Measurements from ENCODE around the gene SLC22A3.

Gene SLC22A3

DNA sequence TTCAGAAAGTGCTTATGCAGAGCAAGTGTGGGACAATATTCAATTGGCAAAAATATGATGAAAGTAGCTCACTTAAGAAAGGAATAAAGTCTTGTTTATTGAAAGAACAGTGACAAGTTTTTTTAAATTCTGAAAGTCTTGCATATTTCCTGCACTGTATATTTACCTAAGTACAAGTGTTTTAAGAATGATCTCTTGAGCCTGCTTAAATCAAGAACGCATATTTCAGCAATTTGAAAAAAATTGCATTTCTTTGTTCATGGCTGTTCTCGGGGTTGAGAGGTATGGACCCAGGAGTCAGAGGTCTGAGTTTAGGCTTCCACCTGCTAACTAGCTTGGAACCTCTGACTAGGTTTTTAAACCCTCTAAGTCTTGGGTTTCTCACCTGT lies 27.4 kb downstream of the SLC22A3 start:
- no peak overlapping the region for H3K27ac ChIP-seq
- TF ChIP-seq, protein P1, sequence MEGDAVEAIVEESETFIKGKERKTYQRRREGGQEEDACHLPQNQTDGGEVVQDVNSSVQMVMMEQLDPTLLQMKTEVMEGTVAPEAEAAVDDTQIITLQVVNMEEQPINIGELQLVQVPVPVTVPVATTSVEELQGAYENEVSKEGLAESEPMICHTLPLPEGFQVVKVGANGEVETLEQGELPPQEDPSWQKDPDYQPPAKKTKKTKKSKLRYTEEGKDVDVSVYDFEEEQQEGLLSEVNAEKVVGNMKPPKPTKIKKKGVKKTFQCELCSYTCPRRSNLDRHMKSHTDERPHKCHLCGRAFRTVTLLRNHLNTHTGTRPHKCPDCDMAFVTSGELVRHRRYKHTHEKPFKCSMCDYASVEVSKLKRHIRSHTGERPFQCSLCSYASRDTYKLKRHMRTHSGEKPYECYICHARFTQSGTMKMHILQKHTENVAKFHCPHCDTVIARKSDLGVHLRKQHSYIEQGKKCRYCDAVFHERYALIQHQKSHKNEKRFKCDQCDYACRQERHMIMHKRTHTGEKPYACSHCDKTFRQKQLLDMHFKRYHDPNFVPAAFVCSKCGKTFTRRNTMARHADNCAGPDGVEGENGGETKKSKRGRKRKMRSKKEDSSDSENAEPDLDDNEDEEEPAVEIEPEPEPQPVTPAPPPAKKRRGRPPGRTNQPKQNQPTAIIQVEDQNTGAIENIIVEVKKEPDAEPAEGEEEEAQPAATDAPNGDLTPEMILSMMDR (conservative IDR thresholded peaks at IDR 0.05), result no peak
- TF ChIP-seq ZFX (IDR thresholded peaks at IDR 0.05), result no peak

DNA sequence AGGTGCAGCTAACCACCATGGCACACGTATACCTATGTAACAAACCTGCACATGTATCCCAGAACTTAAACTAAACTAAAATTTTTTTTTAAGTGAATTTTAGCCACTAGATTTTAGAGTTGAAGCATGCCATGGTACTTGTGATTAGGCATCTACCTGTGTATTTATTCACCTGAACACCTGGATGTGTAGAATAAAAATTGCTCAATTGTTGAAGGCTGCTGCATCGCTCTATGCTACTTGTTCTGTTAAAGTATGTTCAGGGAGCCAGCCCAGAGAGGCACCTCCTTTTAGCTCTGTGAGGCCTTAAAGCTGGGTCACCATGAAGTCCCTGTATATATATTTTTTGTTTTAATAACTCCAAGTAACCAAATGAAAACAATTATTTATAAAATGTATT lies 28.3 kb downstream of the SLC22A3 start:
- TF ChIP-seq ZFX (IDR thresholded peaks at IDR 0.05), result no peak
- TF ChIP-seq, protein P1 (conservative IDR thresholded peaks at IDR 0.05), result no peak
- no peak overlapping the region for H3K27ac ChIP-seq

DNA sequence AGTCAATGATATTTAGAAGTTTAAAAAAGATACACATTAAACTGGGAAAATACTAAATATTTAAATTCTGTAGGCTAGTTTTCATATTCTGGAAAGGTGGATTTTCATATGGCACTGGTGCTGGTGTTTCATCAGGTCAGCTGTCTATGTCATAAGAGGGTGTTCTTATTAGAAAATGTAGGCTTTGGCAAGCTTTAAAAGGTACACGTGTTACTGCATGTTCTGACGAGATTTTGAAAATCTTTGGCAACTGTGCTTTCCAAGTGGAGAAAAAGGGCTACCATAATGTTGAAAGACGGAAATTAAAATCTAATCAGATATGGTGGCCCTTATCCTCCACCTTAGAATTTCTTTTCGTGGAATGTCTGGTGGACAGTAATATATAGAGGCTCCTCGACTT lies 30.0 kb downstream of the SLC22A3 start:
- no peak for TF ChIP-seq ZFX (IDR thresholded peaks at IDR 0.05)
- TF ChIP-seq, protein P1 (conservative IDR thresholded peaks at IDR 0.05), result no peak
- H3K27ac ChIP-seq, result no peak overlapping the region

DNA sequence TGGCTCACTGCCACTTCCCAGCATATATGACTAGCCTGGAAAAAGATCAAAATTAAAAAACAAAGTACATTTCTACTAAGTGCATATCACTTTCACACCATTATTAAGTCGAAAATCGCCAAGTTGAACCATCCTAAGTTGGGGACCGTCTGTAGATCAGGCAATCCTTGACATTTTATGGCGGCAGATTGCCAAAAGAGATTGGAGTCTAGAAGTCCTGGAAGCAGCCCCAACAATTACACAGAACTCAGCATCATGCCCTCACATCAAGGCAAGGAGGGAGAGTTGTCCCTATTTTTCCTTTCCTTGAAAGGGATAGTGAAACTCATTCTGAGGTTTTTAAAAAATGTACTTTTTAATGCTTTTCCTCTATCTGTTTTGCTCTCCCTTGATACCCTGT lies 30.7 kb downstream of the SLC22A3 start:
- H3K27ac ChIP-seq, result no peak overlapping the region
- TF ChIP-seq ZFX (IDR thresholded peaks at IDR 0.05), result no peak
- TF ChIP-seq, protein P1 (conservative IDR thresholded peaks at IDR 0.05), result no peak

DNA sequence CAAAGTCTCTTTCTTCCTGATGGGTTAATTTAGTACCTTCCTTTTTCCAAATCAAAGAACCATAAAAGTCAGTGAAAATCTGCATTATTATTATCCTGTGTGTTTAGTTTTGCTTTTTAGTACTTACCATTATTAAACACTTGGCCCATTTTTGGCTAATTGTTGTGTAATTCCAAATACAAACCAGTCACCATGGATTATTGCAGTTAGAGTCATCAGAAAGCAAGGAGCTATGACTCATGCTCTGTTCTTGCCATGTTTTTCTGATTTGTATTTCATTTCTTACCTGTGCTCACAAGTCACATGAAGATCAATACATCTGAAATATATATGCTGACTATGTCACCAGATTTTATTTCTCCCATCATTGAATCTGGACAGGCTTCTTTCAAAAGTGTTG lies 31.3 kb downstream of the SLC22A3 start:
- no peak overlapping the region for H3K27ac ChIP-seq
- TF ChIP-seq, protein P1 (conservative IDR thresholded peaks at IDR 0.05), result no peak
- TF ChIP-seq ZFX (IDR thresholded peaks at IDR 0.05), result no peak

DNA sequence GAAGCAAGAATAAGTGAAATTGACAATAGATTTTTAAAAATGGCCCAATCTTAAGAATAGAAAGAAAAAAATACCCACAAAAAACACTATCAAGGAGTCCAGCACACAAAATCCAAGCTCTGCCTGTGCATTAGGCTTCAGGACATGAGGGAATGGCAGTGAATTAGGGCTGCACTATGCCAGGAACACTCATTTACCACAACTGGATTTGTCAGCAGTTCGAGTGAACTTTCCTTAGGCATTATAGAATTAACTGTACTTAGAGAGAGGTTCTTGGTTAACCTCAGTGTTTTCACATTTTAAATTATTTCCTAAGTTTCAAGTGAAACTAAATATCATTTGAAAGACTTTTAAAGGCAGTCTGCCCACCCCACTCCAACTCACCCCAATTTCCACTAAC lies 34.8 kb downstream of the SLC22A3 start:
- H3K27ac ChIP-seq, result no peak overlapping the region
- TF ChIP-seq, protein P1 (conservative IDR thresholded peaks at IDR 0.05), result no peak
- no peak for TF ChIP-seq ZFX (IDR thresholded peaks at IDR 0.05)

DNA sequence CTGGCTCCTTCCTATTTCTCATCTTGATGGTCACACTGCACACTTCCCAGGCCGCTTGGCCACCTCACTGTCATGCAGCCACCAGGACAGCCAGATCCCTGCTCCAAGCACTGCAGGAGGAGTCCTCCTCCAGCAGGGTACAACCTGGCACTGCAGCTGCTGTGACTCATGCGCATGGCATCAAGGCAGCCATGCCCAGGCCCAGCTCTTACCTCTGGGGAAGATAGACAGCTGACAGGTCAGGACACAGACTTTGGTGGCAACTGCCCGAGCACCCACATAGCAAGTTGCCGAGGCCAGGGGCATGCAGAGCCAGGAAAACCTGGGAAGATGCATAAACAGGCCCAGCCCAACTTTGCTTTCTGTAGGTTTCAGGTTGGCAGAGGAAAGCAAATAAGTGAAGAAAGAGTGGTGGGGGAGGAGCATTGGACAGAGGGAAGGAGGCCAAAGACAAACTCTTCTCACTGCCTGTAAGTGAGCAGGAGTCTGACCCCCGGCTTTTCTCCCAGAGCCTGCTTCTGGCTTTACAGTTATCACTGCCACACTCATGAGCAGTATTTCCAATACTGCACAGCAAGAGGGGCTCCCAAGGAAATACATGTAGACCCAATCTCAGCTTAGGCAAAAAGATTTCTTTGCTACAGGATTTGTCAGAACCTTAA lies 38.8 kb downstream of the SLC22A3 start:
- H3K27ac ChIP-seq, result peak overlapping the region; percentile 23
- TF ChIP-seq, protein P1 (conservative IDR thresholded peaks at IDR 0.05), result no peak
- no peak for TF ChIP-seq ZFX (IDR thresholded peaks at IDR 0.05)
